Neural cell (in vitro differentiated cells): ENCODE measurements around the gene MAJIN.

Experiments used
- CTCF ChIP-seq: fragments of 450-650 bp; IDR thresholded peaks from 2 replicates; pipeline ENCODE4 v1.5.1; 2014; ENCODE audit warnings: antibody characterized with exemption, mild to moderate bottlenecking, moderate library complexity; ENCODE audit not compliant: poor library complexity, severe bottlenecking
- EP300 ChIP-seq: fragments of 450-650 bp; conservative IDR thresholded peaks from 2 replicates; pipeline ENCODE4 v1.6.1; 2014; ENCODE audit warnings: antibody characterized with exemption, mild to moderate bottlenecking, moderate library complexity; ENCODE audit not compliant: poor library complexity, severe bottlenecking
- EZH2 ChIP-seq: fragments of 200-600, 300-800 bp; shearing (Covaris generic), sonication (generic); IDR thresholded peaks from 2 replicates; pipeline ENCODE4 v1.6.1; 2014; ENCODE audit warnings: antibody characterized with exemption, low read length, borderline replicate concordance, mild to moderate bottlenecking; ENCODE audit not compliant: insufficient read depth, poor library complexity, severe bottlenecking
- POLR2AphosphoS5 ChIP-seq: IDR thresholded peaks from 2 replicates; pipeline ENCODE4 v1.6.1; 2012
- SMC3 ChIP-seq: fragments of 450-650 bp; conservative IDR thresholded peaks from 2 replicates; pipeline ENCODE4 v1.6.1; 2014; ENCODE audit warnings: antibody characterized with exemption, mild to moderate bottlenecking, moderate library complexity; ENCODE audit not compliant: poor library complexity
- TAF1 ChIP-seq: IDR thresholded peaks from 2 replicates; pipeline ENCODE4 v1.6.1; 2012; ENCODE audit warnings: low read depth

- no peak for TF ChIP-seq EZH2
- TF ChIP-seq CTCF: no peak
- TF ChIP-seq TAF1: no peak
- no peak for TF ChIP-seq POLR2AphosphoS5
- no peak for TF ChIP-seq EP300
- no peak for TF ChIP-seq SMC3
Measured at GRCh38 chr11:64959498-64959897, 12.4 kb downstream of the MAJIN start.
